Hematopoietic multipotent progenitor cell treated with erythropoietin and hydrocortisone succinate and interleukin-3 and kit ligand, for 6 days (in vitro differentiated cells): ENCODE results near the gene DCST2.

Experiments used
- DNase-seq: peaks from one replicate; pipeline ENCODE4 v3.0.0-alpha.2; 2015

DCST2 gene

GRCh38 chr1:155033524-155033923 is at the start of gene DCST2, which contains the start of gene DCST1:
DCST2 (minus strand) TSS chr1:155033781; CDS start chr1:155033701, 80 bp downstream.
DCST1 (plus strand) TSS chr1:155033824; CDS start chr1:155034037, 213 bp downstream.
- no peak for DNase-seq

- no peak for DNase-seq
Observed at GRCh38 chr1:155083052-155083541, 49.5 kb upstream of the DCST2 start.

GRCh38 chr1:155082301-155083051 is 48.9 kb upstream of the DCST2 start:
- no peak for DNase-seq

GRCh38 chr1:155081472-155082300 is 48.1 kb upstream of the DCST2 start:
- no peak for DNase-seq

- peak; percentile 49 for DNase-seq
Observed at GRCh38 chr1:155080312-155081228, 47.0 kb upstream of the DCST2 start.

GRCh38 chr1:155079487-155080311 is 46.1 kb upstream of the DCST2 start:
- no peak for DNase-seq

- DNase-seq: no peak
Observed at GRCh38 chr1:155079210-155079486, 45.6 kb upstream of the DCST2 start.

- DNase-seq: peak; percentile 77
Observed at GRCh38 chr1:155078469-155079209, 45.1 kb upstream of the DCST2 start, which contains the start of gene EFNA3. EFNA3 (plus strand) TSS chr1:155078837; CDS start chr1:155078942, 105 bp downstream.

- DNase-seq: no peak
Observed at GRCh38 chr1:155077758-155078445, 44.3 kb upstream of the DCST2 start.

GRCh38 chr1:155077346-155077745 is 43.8 kb upstream of the DCST2 start:
- DNase-seq: no peak

GRCh38 chr1:155076371-155076770 is 42.8 kb upstream of the DCST2 start:
- DNase-seq: no peak

- no peak for DNase-seq
Observed at GRCh38 chr1:155075535-155075934, 42.0 kb upstream of the DCST2 start.

GRCh38 chr1:155073377-155074242 is 40.0 kb upstream of the DCST2 start:
- no peak for DNase-seq

- DNase-seq: no peak
Observed at GRCh38 chr1:155072531-155073289, 39.1 kb upstream of the DCST2 start.

GRCh38 chr1:155071701-155072100 is 38.1 kb upstream of the DCST2 start:
- DNase-seq: no peak

GRCh38 chr1:155070721-155071569 is 37.4 kb upstream of the DCST2 start:
- DNase-seq: peak; percentile 94

- DNase-seq: no peak
Observed at GRCh38 chr1:155070158-155070621, 36.6 kb upstream of the DCST2 start.
